ENCODE measurements around the gene OR2H2. TPM values are rescaled to one million over a fixed set of nuclear protein-coding genes. Genes with fewer than 3 reads are reported as not detected.

OR2H2 gene
- total RNA-seq, 1 donor, result not detected

DNA sequence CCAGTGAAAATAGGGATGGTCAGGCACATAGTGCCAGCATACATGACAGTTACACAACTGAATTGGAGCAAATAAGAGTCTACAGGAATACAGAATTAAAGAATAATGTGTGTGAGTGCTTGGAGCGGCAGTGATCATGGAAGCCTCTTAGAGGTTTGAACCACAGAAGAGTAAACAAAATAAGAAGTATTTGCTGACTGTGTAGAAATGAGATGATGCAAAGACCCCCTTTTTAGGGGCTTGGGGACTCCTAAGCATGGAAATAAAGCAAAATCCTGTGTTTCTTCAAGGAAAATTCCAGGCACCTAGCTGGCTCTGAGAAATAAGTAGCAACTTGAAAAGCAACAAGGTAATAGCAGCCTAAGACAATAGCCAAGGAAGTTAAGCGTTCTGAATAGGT is 6.8 kb downstream of the OR2H2 start:
- H3K27me3 ChIP-seq (ENCODE audit: insufficient read depth, low read length), result peaks cover 5% of the 10 kb centered on the region

DNA sequence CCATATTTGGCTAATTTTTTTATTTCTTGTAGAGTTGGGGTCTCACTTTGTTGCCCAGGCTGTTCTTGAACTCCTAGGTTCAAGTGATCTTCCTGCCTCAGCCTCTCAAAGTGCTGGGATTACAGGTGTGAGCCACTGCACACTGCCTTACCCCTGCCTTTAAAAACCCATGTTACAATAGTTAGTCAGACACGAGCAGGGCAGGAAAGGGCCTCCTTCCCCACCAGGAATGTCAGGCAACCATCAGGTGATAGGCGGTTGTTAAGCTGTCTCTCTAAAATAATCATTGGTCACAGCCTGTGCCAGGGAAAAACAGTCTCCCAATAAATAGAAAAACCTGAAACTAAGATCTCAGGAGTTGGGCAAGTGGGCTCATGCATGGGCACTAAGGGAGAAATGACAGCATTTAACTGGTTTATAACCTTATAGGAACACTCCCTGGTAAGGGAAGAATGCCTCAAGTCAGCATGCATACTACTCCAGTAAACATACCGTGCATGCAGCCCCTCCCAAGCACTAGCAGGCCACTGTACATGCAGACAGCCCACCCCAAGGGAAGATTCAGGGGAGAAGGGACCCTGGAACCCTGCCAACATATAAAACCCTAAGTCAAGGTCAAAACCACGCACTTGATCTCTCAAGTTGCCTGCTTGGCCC is 8.4 kb downstream of the OR2H2 start:
- TF ChIP-seq, protein P1, sequence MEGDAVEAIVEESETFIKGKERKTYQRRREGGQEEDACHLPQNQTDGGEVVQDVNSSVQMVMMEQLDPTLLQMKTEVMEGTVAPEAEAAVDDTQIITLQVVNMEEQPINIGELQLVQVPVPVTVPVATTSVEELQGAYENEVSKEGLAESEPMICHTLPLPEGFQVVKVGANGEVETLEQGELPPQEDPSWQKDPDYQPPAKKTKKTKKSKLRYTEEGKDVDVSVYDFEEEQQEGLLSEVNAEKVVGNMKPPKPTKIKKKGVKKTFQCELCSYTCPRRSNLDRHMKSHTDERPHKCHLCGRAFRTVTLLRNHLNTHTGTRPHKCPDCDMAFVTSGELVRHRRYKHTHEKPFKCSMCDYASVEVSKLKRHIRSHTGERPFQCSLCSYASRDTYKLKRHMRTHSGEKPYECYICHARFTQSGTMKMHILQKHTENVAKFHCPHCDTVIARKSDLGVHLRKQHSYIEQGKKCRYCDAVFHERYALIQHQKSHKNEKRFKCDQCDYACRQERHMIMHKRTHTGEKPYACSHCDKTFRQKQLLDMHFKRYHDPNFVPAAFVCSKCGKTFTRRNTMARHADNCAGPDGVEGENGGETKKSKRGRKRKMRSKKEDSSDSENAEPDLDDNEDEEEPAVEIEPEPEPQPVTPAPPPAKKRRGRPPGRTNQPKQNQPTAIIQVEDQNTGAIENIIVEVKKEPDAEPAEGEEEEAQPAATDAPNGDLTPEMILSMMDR (IDR thresholded peaks at IDR 0.05; ENCODE audit: extremely low read depth, low read depth, low read length), result no peak
- Histone ChIP-seq H3K27ac (ENCODE audit: low read depth, low read length) (no peak overlapping the region), H4K20me1 (ENCODE audit: insufficient read depth, low read length) (no peaks in the 10 kb centered on the region), H3K4me1 (ENCODE audit: insufficient read depth, low read length) (no peaks in the 10 kb centered on the region), H3K9me3 (ENCODE audit: low read depth, low read length) (no peaks in the 10 kb centered on the region), H3K4me2 (ENCODE audit: insufficient read depth, low read length) (no peak overlapping the region), H3K27me3 (ENCODE audit: insufficient read depth, low read length) (peaks cover 5% of the 10 kb centered on the region), H3K4me3 (ENCODE audit: insufficient read depth, low read length) (no peak overlapping the region), H3K79me2 (ENCODE audit: insufficient read depth, low read length) (no peaks in the 10 kb centered on the region), H3K36me3 (ENCODE audit: insufficient read depth, low read length) (no peaks in the 10 kb centered on the region), H2AFZ (ENCODE audit: low read length) (no peak overlapping the region)
- DNase-seq (ENCODE audit: insufficient read length, low spot score, missing footprints), result no peak

More for the DNA sequence above, 6.8 kb downstream of the OR2H2 start:
- Histone ChIP-seq H2AFZ (ENCODE audit: low read length) (no peak overlapping the region), H4K20me1 (ENCODE audit: insufficient read depth, low read length) (no peaks in the 10 kb centered on the region), H3K4me1 (ENCODE audit: insufficient read depth, low read length) (no peaks in the 10 kb centered on the region), H3K27ac (ENCODE audit: low read depth, low read length) (no peak overlapping the region), H3K36me3 (ENCODE audit: insufficient read depth, low read length) (no peaks in the 10 kb centered on the region), H3K9me3 (ENCODE audit: low read depth, low read length) (no peaks in the 10 kb centered on the region), H3K4me3 (ENCODE audit: insufficient read depth, low read length) (no peak overlapping the region), H3K79me2 (ENCODE audit: insufficient read depth, low read length) (no peaks in the 10 kb centered on the region), H3K4me2 (ENCODE audit: insufficient read depth, low read length) (no peak overlapping the region)
- no peak for DNase-seq (ENCODE audit: insufficient read length, low spot score, missing footprints)
- TF ChIP-seq, protein P1 (IDR thresholded peaks at IDR 0.05; ENCODE audit: extremely low read depth, low read depth, low read length), result no peak

DNA sequence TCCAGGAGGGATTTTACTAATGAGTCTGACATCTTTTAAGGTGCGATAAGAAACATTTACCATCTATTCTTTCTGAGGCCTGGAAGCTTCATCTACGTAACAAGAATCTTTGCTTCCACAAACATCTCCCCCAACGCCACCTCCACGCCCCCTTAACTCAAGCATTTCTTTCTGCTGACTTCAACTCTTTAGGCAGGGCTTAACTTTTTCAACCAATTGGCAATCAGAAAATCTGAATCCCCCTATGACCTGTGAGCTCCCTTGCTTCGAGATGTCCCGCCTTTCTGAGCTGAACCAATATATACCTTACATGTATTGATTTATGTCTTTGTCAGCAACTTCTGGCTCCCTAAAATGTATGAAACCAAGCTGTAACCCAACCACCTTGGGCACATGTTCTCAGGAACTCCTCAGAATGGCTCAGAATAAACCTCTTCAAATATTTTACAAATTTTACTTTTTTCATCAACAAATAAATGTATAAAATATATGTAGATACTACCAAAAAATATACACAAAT is 11.5 kb downstream of the OR2H2 start:
- H4K20me1 ChIP-seq (ENCODE audit: insufficient read depth, low read length), result no peaks in the 10 kb centered on the region
- no peaks in the 10 kb centered on the region for H3K36me3 ChIP-seq (ENCODE audit: insufficient read depth, low read length)
- H3K79me2 ChIP-seq (ENCODE audit: insufficient read depth, low read length), result no peaks in the 10 kb centered on the region
- no peak overlapping the region for H2AFZ ChIP-seq (ENCODE audit: low read length)
- H3K4me2 ChIP-seq (ENCODE audit: insufficient read depth, low read length), result no peak overlapping the region
- H3K27ac ChIP-seq (ENCODE audit: low read depth, low read length), result no peak overlapping the region
- no peak for DNase-seq (ENCODE audit: insufficient read length, low spot score, missing footprints)
- H3K27me3 ChIP-seq (ENCODE audit: insufficient read depth, low read length), result peaks cover 5% of the 10 kb centered on the region
- no peak overlapping the region for H3K4me3 ChIP-seq (ENCODE audit: insufficient read depth, low read length)
- H3K9me3 ChIP-seq (ENCODE audit: low read depth, low read length), result no peaks in the 10 kb centered on the region
- no peaks in the 10 kb centered on the region for H3K4me1 ChIP-seq (ENCODE audit: insufficient read depth, low read length)
- TF ChIP-seq, protein P1 (IDR thresholded peaks at IDR 0.05; ENCODE audit: extremely low read depth, low read depth, low read length), result no peak

DNA sequence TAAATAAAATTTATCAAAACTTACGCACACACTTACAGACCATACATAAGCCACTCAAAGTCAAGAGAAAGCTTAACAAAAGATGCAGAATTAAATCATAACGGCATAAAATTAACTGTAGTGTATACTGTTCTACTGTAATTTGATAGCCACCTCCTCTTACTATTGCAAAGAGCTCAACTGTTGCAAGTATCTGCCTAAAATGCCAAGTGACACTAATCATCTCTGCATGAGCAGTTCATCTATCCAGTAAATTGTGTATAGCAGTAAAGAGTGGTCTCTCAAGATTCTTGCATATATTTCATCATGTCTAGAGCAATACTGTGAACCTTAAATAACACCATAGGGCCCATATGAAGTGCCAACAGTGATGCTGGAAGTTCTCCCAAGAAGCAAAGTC is 12.3 kb downstream of the OR2H2 start:
- Histone ChIP-seq H3K27me3 (ENCODE audit: insufficient read depth, low read length) (peaks cover 1% of the 10 kb centered on the region), H3K27ac (ENCODE audit: low read depth, low read length) (no peak overlapping the region)

More for the DNA sequence above, 12.3 kb downstream of the OR2H2 start:
- DNase-seq (ENCODE audit: insufficient read length, low spot score, missing footprints), result no peak
- H3K4me1 ChIP-seq (ENCODE audit: insufficient read depth, low read length), result no peaks in the 10 kb centered on the region
- no peaks in the 10 kb centered on the region for H4K20me1 ChIP-seq (ENCODE audit: insufficient read depth, low read length)
- no peak overlapping the region for H3K4me3 ChIP-seq (ENCODE audit: insufficient read depth, low read length)
- H3K79me2 ChIP-seq (ENCODE audit: insufficient read depth, low read length), result no peaks in the 10 kb centered on the region
- H3K9me3 ChIP-seq (ENCODE audit: low read depth, low read length), result no peaks in the 10 kb centered on the region
- no peak overlapping the region for H2AFZ ChIP-seq (ENCODE audit: low read length)
- TF ChIP-seq, protein P1 (IDR thresholded peaks at IDR 0.05; ENCODE audit: extremely low read depth, low read depth, low read length), result no peak
- no peak overlapping the region for H3K4me2 ChIP-seq (ENCODE audit: insufficient read depth, low read length)
- no peaks in the 10 kb centered on the region for H3K36me3 ChIP-seq (ENCODE audit: insufficient read depth, low read length)

Data from osteoblast (primary cell).